ENCODE data around the gene DENND1A. TPM values are rescaled to one million over a fixed set of nuclear protein-coding genes. Genes with fewer than 3 reads are reported as not detected.

DENND1A gene
- polyA plus RNA-seq, 2 of the 4 experiments (the other 2 are of a cell fraction): 15.1 to 21.9 TPM

DNA sequence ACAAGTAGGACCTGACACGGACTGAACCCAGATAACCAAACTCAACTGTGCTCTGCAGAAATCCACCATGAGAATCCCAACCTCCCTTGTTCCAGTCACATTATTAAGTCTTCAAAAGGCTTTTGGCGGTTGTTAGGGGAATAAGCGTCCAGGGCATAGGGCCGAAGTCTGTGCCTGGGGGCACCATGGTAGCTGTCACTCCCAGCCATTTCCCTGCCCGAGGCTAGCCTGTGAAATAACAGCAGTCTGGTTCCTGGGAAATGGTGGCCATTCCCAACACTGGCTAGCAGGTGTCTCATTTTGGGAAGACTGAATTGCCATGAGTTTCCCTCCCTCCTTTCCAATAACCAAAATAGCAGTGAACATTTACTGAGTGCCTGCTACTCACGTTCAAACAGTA is 451.8 kb downstream of the DENND1A start:
- no peaks in the 10 kb centered on the region for H3K9me3 ChIP-seq
- ChIA-PET POLR2A (no interaction called here), CTCF (no interaction called here)
- no peak overlapping the region for H3K4me2 ChIP-seq
- no peak for DNase-seq (ENCODE audit: low read depth in 1 of 2, low spot score in 1 of 2)
- no peak overlapping the region for H3K4me3 ChIP-seq
- no peak for TF ChIP-seq TP53 (CRISPR knock-in tag; IDR thresholded peaks at IDR 0.05)
- no peak for ATAC-seq
- H3K27ac ChIP-seq: no peak overlapping the region
- H3K4me1 ChIP-seq: no peaks in the 10 kb centered on the region
- 92% methylated on average over 6 of the region's 6 CpGs for WGBS (ENCODE audit: missing lambda C conversion rate)
- FAIRE-seq: no peak

DNA sequence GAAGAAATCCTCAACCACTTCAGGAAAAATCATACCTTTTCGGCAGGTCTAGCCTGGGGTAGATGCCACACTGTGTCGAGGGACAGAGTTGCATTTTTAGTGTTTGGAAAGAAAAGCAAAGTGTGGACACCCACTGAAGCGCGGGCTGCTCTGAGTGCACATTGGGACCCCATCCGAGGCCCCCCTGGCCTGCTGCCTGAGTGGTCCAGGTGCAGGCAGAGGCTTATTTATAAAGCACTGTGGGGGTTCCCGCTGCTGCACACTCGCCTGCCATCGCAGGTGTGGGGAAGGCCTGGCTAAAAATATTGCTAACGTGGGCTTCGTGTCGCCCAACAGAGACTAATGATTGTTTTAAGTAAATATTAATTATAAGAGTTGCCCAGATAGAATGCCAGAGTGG is 454.5 kb downstream of the DENND1A start:
- H3K9me3 ChIP-seq: no peaks in the 10 kb centered on the region
- H3K4me1 ChIP-seq: no peaks in the 10 kb centered on the region
- FAIRE-seq (no peak), ATAC-seq (no peak), DNase-seq (ENCODE audit: low read depth in 1 of 2, low spot score in 1 of 2) (no peak)
- no peak overlapping the region for H3K4me2 ChIP-seq
- TF ChIP-seq FOSB (CRISPR knock-in tag; IDR thresholded peaks at IDR 0.05): no peak
- no peak for TF ChIP-seq HOXB13 (CRISPR knock-in tag; IDR thresholded peaks at IDR 0.05; ENCODE audit: low read depth)
- TF ChIP-seq RFX5 (IDR thresholded peaks at IDR 0.05): no peak
- TF ChIP-seq, protein P1, sequence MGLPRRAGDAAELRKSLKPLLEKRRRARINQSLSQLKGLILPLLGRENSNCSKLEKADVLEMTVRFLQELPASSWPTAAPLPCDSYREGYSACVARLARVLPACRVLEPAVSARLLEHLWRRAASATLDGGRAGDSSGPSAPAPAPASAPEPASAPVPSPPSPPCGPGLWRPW (IDR thresholded peaks at IDR 0.05): no peak
- no peak for TF ChIP-seq ZNF302 (CRISPR knock-in tag; IDR thresholded peaks at IDR 0.05)
- no peak for TF ChIP-seq GATA3 (IDR thresholded peaks at IDR 0.05; ENCODE audit: borderline replicate concordance)
- TF ChIP-seq, protein P2, sequence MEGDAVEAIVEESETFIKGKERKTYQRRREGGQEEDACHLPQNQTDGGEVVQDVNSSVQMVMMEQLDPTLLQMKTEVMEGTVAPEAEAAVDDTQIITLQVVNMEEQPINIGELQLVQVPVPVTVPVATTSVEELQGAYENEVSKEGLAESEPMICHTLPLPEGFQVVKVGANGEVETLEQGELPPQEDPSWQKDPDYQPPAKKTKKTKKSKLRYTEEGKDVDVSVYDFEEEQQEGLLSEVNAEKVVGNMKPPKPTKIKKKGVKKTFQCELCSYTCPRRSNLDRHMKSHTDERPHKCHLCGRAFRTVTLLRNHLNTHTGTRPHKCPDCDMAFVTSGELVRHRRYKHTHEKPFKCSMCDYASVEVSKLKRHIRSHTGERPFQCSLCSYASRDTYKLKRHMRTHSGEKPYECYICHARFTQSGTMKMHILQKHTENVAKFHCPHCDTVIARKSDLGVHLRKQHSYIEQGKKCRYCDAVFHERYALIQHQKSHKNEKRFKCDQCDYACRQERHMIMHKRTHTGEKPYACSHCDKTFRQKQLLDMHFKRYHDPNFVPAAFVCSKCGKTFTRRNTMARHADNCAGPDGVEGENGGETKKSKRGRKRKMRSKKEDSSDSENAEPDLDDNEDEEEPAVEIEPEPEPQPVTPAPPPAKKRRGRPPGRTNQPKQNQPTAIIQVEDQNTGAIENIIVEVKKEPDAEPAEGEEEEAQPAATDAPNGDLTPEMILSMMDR (IDR thresholded peaks at IDR 0.05): no peak
- TF ChIP-seq ZC3H11A (IDR thresholded peaks at IDR 0.05): no peak
- no peak for TF ChIP-seq CEBPB (IDR thresholded peaks at IDR 0.05)
- no peak for TF ChIP-seq TFCP2L1 (CRISPR knock-in tag; IDR thresholded peaks at IDR 0.05)
- TF ChIP-seq CBX2 (IDR thresholded peaks at IDR 0.05; ENCODE audit: borderline replicate concordance, low read depth): no peak
- no peak for TF ChIP-seq BHLHE40 (IDR thresholded peaks at IDR 0.05; ENCODE audit: low read depth, low read length)
- TF ChIP-seq, protein P3, sequence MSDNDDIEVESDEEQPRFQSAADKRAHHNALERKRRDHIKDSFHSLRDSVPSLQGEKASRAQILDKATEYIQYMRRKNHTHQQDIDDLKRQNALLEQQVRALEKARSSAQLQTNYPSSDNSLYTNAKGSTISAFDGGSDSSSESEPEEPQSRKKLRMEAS (IDR thresholded peaks at IDR 0.05): no peak
- TF ChIP-seq, protein P4, sequence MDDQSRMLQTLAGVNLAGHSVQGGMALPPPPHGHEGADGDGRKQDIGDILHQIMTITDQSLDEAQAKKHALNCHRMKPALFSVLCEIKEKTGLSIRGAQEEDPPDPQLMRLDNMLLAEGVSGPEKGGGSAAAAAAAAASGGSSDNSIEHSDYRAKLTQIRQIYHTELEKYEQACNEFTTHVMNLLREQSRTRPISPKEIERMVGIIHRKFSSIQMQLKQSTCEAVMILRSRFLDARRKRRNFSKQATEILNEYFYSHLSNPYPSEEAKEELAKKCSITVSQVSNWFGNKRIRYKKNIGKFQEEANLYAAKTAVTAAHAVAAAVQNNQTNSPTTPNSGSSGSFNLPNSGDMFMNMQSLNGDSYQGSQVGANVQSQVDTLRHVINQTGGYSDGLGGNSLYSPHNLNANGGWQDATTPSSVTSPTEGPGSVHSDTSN (IDR thresholded peaks at IDR 0.05): no peak
- no peak for TF ChIP-seq KDM1A (IDR thresholded peaks at IDR 0.05; ENCODE audit: low read depth)
- TF ChIP-seq, protein P5, sequence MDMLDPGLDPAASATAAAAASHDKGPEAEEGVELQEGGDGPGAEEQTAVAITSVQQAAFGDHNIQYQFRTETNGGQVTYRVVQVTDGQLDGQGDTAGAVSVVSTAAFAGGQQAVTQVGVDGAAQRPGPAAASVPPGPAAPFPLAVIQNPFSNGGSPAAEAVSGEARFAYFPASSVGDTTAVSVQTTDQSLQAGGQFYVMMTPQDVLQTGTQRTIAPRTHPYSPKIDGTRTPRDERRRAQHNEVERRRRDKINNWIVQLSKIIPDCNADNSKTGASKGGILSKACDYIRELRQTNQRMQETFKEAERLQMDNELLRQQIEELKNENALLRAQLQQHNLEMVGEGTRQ (IDR thresholded peaks at IDR 0.05): no peak
- no peak for TF ChIP-seq MYC (IDR thresholded peaks at IDR 0.05; ENCODE audit: borderline replicate concordance, low read length)
- TF ChIP-seq RCOR1 (IDR thresholded peaks at IDR 0.05; ENCODE audit: low read depth, low read length): no peak
- TF ChIP-seq CHD4 (IDR thresholded peaks at IDR 0.05; ENCODE audit: borderline replicate concordance): no peak
- no peak for TF ChIP-seq FOSL2 (IDR thresholded peaks at IDR 0.05)
- TF ChIP-seq FOSL2 (CRISPR knock-in tag; IDR thresholded peaks at IDR 0.05): no peak
- H3K27ac ChIP-seq: no peak overlapping the region
- ChIA-PET CTCF (no interaction called here), POLR2A (no interaction called here)
- WGBS (ENCODE audit: missing lambda C conversion rate): 96% methylated on average over 11 of the region's 11 CpGs
- H3K4me3 ChIP-seq: no peak overlapping the region
